KBM-7 (cell line): Measurements from ENCODE around the gene RNF31.

Source experiments
- DNase-seq: peaks from one replicate; pipeline ENCODE4 v3.0.0-alpha.2; 2015
- in situ Hi-C: fragments of 300-500 bp; cut with MboI; formaldehyde crosslinking; loops from 2 replicates; pipeline ENCODE4 v1.14.3; 2020; ENCODE audit warnings: low sequenced_read_pairs, low pct_unique_long_range_greater_than_20kb, mixed read lengths

The RNF31 gene

DNA sequence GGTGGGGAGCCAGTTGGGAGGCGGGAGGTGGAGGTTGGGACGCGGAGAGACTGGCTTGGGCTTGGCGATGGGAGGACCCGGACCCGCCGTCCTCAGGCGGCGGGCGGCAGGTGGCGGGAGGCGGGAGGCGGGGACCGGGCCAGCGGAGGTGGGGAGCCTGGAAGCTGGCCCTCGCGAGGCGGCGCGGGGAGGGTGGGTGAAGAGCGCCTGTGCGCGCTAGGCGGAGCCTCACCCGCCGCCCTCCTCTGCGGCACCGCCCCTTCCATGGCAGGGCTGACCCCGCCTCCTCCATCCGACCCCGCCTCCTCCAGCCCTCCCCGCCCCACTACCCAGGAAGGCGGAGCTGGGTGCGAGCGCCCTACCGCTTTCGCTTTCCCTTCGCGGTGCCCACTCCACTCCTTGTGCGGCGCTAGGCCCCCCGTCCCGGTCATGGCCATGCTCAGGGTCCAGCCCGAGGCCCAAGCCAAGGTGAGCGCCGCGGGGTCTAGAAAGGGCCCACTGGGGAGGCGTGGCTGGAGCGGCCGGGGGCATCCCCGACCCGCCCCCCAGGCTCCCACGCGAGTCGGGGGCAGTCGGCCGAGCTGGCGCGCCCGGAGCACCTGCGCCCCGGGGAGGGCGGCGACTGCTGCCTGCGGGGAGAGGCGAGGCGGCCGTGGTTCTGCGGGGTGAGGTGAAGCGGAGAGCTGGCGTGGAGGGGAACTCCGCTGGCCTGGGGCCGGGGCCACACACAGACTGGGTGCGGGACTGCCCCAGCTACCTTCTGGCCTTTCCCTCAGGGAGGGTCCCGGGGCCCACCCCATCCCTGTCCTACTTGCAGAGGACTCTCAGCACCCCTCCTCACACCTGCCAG lies 11.2 kb upstream of the RNF31 start, which contains the start of gene PSME1:
TSS of gene PSME1 (plus strand) at position 361 of the 850 bp plus-strand sequence. CDS start at position 430, 69 bp downstream.
- DNase-seq = peak; percentile 83
- in situ Hi-C loops = no loop called here

- in situ Hi-C loops = no loop called here
- no peak for DNase-seq
Observed at GRCh38 chr14:24136684-24137528, 10.4 kb upstream of the RNF31 start.

DNA sequence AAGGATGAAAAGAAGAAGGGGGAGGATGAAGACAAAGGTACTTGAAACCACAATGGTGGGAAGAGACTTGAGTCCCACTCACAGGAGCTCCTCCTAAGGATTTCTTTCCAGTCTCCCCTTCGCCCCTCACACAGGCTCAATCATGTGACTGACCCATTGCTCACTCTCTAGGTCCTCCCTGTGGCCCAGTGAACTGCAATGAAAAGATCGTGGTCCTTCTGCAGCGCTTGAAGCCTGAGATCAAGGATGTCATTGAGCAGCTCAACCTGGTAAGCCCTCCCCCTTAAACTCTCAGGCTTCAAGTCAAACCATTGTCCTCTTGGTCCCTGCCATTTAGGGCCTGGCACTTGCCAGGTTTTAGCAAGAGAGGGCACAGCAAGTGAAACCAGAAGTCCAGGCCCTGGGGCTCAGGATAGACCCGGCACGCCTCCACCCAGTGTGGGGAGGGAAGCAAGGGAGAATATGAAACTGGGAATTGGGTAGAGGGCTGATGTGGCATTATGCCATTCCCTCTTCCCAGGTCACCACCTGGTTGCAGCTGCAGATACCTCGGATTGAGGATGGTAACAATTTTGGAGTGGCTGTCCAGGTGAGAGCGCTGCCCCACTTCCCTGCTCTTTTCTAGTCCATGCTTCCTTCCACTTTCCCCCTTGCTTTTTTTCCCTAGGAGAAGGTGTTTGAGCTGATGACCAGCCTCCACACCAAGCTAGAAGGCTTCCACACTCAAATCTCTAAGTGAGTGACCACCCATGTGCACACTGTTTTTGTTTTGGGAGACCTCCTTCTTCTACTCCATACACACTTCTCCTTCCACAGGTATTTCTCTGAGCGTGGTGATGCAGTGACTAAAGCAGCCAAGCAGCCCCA lies 9.5 kb upstream of the RNF31 start:
- in situ Hi-C loops = no loop called here
- no peak for DNase-seq

GRCh38 chr14:24138396-24139271 lies 8.7 kb upstream of the RNF31 start:
- in situ Hi-C loops = no loop called here
- no peak for DNase-seq

- DNase-seq = no peak
- in situ Hi-C loops = no loop called here
Observed at GRCh38 chr14:24139272-24139934, 7.9 kb upstream of the RNF31 start.

DNA sequence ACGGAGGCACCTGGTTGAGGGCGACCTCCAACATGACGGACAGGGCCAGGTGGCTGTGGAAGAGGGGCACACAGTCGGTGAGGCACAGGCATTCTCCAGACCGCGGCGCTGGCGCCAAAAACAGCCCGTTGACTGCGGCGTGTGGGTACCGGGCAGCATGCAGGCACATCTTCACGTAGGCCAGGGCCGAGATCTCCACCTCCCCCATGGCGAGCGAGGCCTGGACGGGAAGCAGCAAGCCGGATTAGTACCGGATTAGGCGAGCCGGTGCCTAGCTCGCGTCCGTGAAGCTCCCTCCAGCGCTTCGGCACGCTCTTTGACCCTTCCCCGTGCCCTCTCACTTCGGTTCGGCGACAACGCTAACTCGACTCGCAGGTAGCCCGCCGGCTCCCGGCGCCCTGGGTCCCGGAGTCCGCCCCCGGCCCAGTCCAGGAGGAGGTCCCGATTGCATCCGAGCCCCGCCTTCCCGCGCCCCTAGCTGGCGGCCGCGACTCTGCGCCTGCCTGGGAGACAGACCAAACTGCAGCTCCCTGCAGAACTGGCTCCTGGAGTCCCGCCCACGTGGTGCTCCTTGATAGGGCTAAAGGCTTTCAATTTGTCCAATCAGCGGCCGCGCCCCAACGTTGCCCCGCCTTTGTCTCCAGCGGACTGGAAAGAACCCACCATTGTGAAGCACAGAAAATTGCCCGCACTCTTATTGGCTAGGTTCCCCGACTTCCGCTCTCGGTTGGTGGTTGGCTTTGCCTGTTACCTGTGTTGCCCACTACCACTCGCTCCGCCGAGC lies 6.0 kb upstream of the RNF31 start, which contains the start of gene EMC9:
TSS of gene EMC9 (minus strand) at position 495 of the 784 bp plus-strand sequence. CDS start at position 208, 287 bp downstream.
- peak; percentile 100 for DNase-seq
- in situ Hi-C loops = no loop called here

DNA sequence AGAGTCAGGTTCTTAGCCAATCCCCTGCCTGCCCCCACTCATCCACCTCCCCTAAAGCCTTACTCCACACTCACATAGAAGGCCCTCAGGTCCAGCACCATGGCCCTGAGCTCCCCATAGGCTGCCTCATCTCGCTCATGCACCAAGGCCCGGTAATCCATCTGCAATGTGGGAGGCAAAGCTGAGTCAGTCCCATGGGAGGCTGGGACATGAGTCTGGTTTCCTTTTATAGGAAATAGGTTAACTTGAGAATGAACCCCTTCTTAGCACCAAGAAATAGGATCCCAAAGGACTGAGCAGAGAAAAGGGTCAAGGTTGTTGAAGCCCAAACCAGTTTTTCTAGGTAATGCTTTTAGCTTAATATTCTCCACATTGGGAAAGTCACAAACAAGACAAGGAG lies 3.8 kb upstream of the RNF31 start:
- in situ Hi-C loops = no loop called here
- no peak for DNase-seq

- no peak for DNase-seq
- in situ Hi-C loops = no loop called here
Observed at GRCh38 chr14:24144451-24144850, 2.8 kb upstream of the RNF31 start.

DNA sequence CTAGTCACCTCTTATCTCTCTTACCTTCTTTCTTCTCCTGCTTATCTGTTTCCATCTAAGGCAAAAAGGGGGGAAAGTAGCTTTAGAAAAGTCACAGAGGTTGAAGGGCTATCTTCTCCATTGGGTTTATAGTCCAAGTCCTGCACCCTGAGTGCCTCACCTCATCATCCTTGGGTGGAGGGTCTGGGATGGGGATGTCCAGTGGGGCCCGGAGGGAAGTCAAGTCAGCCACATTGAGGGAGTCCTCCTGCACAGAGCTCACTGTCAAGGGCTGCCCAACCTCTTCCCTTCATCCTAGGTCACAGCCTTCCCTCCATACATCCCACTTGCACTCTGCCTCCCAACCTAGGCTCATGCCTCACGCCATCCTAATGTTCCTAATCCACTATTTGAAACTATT lies 2.1 kb upstream of the RNF31 start:
- DNase-seq = no peak
- in situ Hi-C loops = no loop called here

DNA sequence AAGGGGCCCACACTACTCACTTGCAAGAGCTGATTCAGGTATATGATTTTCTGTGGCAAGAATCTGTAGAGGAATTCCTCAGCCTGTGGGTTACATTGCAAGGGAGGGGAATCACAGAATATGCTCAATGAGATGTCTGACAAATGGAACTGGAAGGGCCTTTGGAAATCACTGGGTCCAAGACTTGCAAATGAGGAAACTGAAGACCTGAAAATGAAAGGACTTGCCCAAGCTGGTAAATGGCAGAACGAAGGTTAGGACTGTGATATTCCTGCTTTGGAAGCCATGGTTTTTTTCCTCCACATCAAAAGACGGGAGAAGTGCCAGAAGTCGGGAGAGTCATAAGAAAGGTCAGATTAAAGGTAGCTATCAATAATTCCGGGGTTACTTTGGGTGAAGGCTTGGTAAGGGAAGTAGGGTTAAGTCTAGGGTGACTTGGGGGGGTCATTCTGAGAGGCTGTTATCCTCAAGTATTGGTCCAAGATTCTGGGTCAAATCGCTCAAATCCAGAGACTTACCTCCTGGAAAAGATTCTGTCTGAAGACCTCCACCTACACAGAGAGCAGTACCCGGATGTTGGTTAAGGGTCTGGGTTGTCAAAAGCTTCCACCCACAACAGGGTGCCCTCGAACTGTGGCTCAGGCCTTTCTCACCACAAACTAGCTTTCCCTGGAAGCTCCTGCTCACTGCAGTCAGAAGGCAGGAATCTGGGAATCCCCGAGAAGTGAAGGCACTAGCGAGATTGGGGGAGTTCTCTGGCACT lies 1.4 kb upstream of the RNF31 start:
- DNase-seq = no peak
- in situ Hi-C loops = no loop called here

- in situ Hi-C loops = no loop called here
- peak; percentile 97 for DNase-seq
Observed at GRCh38 chr14:24146453-24146977, 783 bp upstream of the RNF31 start, which contains the start of gene PSME2. TSS of gene PSME2 (minus strand) at chr14:24146610. CDS start at chr14:24146581, 29 bp downstream.

GRCh38 chr14:24147761-24148428 lies 597 bp downstream of the RNF31 start:
- in situ Hi-C loops = no loop called here
- no peak for DNase-seq

- in situ Hi-C loops = no loop called here
Observed at GRCh38 chr14:24149302-24149969, 2.1 kb downstream of the RNF31 start.

DNA sequence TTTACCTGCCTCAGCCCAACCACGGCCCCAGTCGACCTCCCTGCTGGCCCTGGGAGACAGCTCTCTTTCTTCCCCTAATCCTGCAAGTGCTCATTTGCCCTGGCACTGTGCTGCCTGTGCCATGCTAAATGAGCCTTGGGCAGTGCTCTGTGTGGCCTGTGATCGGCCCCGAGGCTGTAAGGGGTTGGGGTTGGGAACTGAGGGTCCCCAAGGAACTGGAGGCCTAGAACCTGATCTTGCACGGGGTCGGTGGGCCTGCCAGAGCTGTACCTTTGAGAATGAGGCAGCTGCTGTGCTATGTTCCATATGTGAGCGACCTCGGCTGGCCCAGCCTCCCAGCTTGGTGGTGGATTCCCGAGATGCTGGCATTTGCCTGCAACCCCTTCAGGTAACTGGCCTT lies 2.8 kb downstream of the RNF31 start:
- in situ Hi-C loops = no loop called here
- no peak for DNase-seq

More at GRCh38 chr14:24149302-24149969, 2.1 kb downstream of the RNF31 start:
- no peak for DNase-seq

DNA sequence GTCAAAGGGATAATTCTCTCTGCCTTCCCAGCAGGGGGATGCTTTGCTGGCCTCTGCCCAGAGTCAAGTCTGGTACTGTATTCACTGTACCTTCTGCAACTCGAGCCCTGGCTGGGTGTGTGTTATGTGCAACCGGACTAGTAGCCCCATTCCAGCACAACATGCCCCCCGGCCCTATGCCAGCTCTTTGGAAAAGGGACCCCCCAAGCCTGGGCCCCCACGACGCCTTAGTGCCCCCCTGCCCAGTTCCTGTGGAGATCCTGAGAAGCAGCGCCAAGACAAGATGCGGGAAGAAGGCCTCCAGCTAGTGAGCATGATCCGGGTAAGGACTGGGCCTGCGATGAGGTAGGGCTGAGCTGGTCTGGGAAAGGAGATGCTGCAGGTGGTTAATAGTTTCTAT lies 3.3 kb downstream of the RNF31 start:
- in situ Hi-C loops = no loop called here
- no peak for DNase-seq
